Peyer's patch (tissue), 4 donors: ENCODE data around the gene ATF5. TPM values are rescaled to one million over a fixed set of nuclear protein-coding genes. Genes with fewer than 3 reads are reported as not detected.
"Not testable (repeated sequence)": the region's sequence is repeated elsewhere in the genome, so short reads cannot be mapped to it uniquely, and the experiment has no call there.

ENCODE experiments used
- DNase-seq, 3 donors: peaks; one replicate each; pipeline ENCODE4 v3.0.0-alpha.2; 2017 to 2019
- H3K27ac ChIP-seq, 4 donors: fragments of 200-600 bp; sonication (generic); one replicate each; pipeline ENCODE4 v1.5.1; 2016 to 2019
- H3K27me3 ChIP-seq, 2 donors: fragments of 200-600 bp; sonication (generic); one replicate each; pipeline ENCODE4 v1.5.1; 2019
- H3K36me3 ChIP-seq, 3 donors: fragments of 200-600 bp; sonication (generic); one replicate each; pipeline ENCODE4 v1.5.1; 2016 to 2019
- H3K4me1 ChIP-seq, 4 donors: fragments of 200-600 bp; sonication (generic); one replicate each; pipeline ENCODE4 v1.5.1; 2016 to 2019
- H3K4me3 ChIP-seq, 4 donors: fragments of 200-600 bp; sonication (generic); 1 replicate in 3 of 4; 2 replicates in 1 of 4; pipeline ENCODE4 v1.5.1; 2016 to 2019; ENCODE audit warnings: mild to moderate bottlenecking in 1 of 4
- H3K9me3 ChIP-seq, 4 donors: fragments of 200-600 bp; sonication (generic); one replicate each; pipeline ENCODE4 v1.5.1; 2016 to 2019; ENCODE audit warnings: mild to moderate bottlenecking in 1 of 4
- CTCF ChIP-seq, 6 experiments: fragments of 450-650 bp in 4 of 6; fragments of 200-600 bp in 2 of 6; sonication (generic) in 1 of 6; IDR thresholded peaks; one replicate each; pipeline ENCODE4 v1.5.1; 2017 to 2019; ENCODE audit warnings: antibody characterized with exemption in 6 of 6, mild to moderate bottlenecking in 3 of 6, moderate library complexity in 1 of 6
- POLR2A ChIP-seq, 2 donors: fragments of 450-650 bp; IDR thresholded peaks; one replicate each; pipeline ENCODE4 v1.5.1; 2017; ENCODE audit warnings: antibody characterized with exemption in 2 of 2, mild to moderate bottlenecking in 2 of 2, moderate library complexity in 2 of 2
- total RNA-seq, 4 donors: library from RNA; depleted of rRNA; stranded (reverse); fragments of >200 nt; gene quantifications; one replicate each; pipeline ENCODE4 v1.1.0, GENCODE V29; 2016

The ATF5 gene
- total RNA-seq, 4 donors from 2014 or later: 3.3 to 21.4 (median 18.2) TPM

- no peaks in the 10 kb centered on the region for H3K9me3 ChIP-seq
Measured at GRCh38 chr19:49968279-49968922, 39.4 kb downstream of the ATF5 start.

GRCh38 chr19:49969355-49969754, 40.4 kb downstream of the ATF5 start:
- H3K4me3 ChIP-seq, H3K27ac ChIP-seq, DNase-seq, H3K36me3 ChIP-seq, H3K27me3 ChIP-seq, H3K9me3 ChIP-seq, H3K4me1 ChIP-seq: not testable (repeated sequence)

More at GRCh38 chr19:49968279-49968922, 39.4 kb downstream of the ATF5 start:
- no peaks in the 10 kb centered on the region for H3K4me1 ChIP-seq
- TF ChIP-seq POLR2A (IDR thresholded peaks at IDR 0.05) (no peak), CTCF (IDR thresholded peaks at IDR 0.05) (no peak)
- no peak for DNase-seq
- H3K4me3 ChIP-seq: no peak overlapping the region
- no peaks in the 10 kb centered on the region for H3K36me3 ChIP-seq
- H3K27ac ChIP-seq: no peak overlapping the region
- H3K27me3 ChIP-seq: no peaks in the 10 kb centered on the region

- H3K9me3 ChIP-seq: no peaks in the 10 kb centered on the region
- H3K4me3 ChIP-seq: no peak overlapping the region
- peaks cover 0 to 15% (median 0%) of the 10 kb centered on the region in 3 donors for H3K36me3 ChIP-seq
- DNase-seq: no peak
- no peak overlapping the region for H3K27ac ChIP-seq
- H3K27me3 ChIP-seq: no peaks in the 10 kb centered on the region
- no peak for TF ChIP-seq POLR2A (IDR thresholded peaks at IDR 0.05)
- H3K4me1 ChIP-seq: no peaks in the 10 kb centered on the region
Measured at GRCh38 chr19:49971991-49972411, 43.0 kb downstream of the ATF5 start.

- no peaks in the 10 kb centered on the region for H3K9me3 ChIP-seq
- H3K36me3 ChIP-seq: peaks cover 0 to 23% (median 0%) of the 10 kb centered on the region in 3 donors
- no peak overlapping the region for H3K27ac ChIP-seq
- no peak overlapping the region for H3K4me3 ChIP-seq
- no peaks in the 10 kb centered on the region for H3K27me3 ChIP-seq
- no peaks in the 10 kb centered on the region for H3K4me1 ChIP-seq
- DNase-seq: no peak
- TF ChIP-seq CTCF (IDR thresholded peaks at IDR 0.05): no peak
- TF ChIP-seq POLR2A (IDR thresholded peaks at IDR 0.05): no peak
Measured at GRCh38 chr19:49972841-49973240, 43.8 kb downstream of the ATF5 start.

GRCh38 chr19:49973987-49974386, 45.0 kb downstream of the ATF5 start:
- H3K27ac ChIP-seq: no peak overlapping the region
- H3K36me3 ChIP-seq: peaks cover 0 to 35% (median 0%) of the 10 kb centered on the region in 3 donors
- peak in 1 of 3 donors; percentile 54 for DNase-seq
- no peaks in the 10 kb centered on the region for H3K4me1 ChIP-seq
- TF ChIP-seq POLR2A (IDR thresholded peaks at IDR 0.05) (no peak), CTCF (IDR thresholded peaks at IDR 0.05) (no peak)
- H3K27me3 ChIP-seq: no peaks in the 10 kb centered on the region
- H3K4me3 ChIP-seq: no peak overlapping the region
- no peaks in the 10 kb centered on the region for H3K9me3 ChIP-seq

- DNase-seq: no peak
- H3K4me1 ChIP-seq: no peaks in the 10 kb centered on the region
- no peaks in the 10 kb centered on the region for H3K27me3 ChIP-seq
- H3K36me3 ChIP-seq: peaks cover 0 to 44% (median 0%) of the 10 kb centered on the region in 3 donors
- no peaks in the 10 kb centered on the region for H3K9me3 ChIP-seq
- H3K27ac ChIP-seq: no peak overlapping the region
- no peak overlapping the region for H3K4me3 ChIP-seq
- TF ChIP-seq POLR2A (IDR thresholded peaks at IDR 0.05) (no peak), CTCF (IDR thresholded peaks at IDR 0.05) (no peak)
Measured at GRCh38 chr19:49975051-49975450, 46.0 kb downstream of the ATF5 start.

- Histone ChIP-seq H3K36me3 (peaks cover 0 to 51% (median 0%) of the 10 kb centered on the region in 3 donors), H3K27ac (no peak overlapping the region), H3K27me3 (no peaks in the 10 kb centered on the region), H3K4me1 (no peaks in the 10 kb centered on the region), H3K4me3 (no peak overlapping the region), H3K9me3 (no peaks in the 10 kb centered on the region)
- TF ChIP-seq CTCF (IDR thresholded peaks at IDR 0.05) (no peak), POLR2A (IDR thresholded peaks at IDR 0.05) (no peak)
- DNase-seq: no peak
Measured at GRCh38 chr19:49976496-49976895, 47.5 kb downstream of the ATF5 start.
